OCI-LY7 (cell line): ENCODE data around the gene STAT6. TPM values are rescaled to one million over a fixed set of nuclear protein-coding genes. Genes with fewer than 3 reads are reported as not detected.

ENCODE experiments used
- BruUV-seq: library from RNA; stranded (reverse); fragments of 400-500 nt; replicated peaks from 2 replicates; lab custom pipeline; 2021; lab: Mats Ljungman, UMichigan
- CTCF ChIA-PET: fragments of 300-600 bp; sonication (Branson Sonifier 250); formaldehyde crosslinking; loops from one replicate; lab custom pipeline; 2022; ENCODE audit warnings: antibody characterized with exemption; ENCODE audit not compliant: unreplicated experiment; lab: Charles Lee
- POLR2A ChIA-PET: fragments of 300-600 bp; sonication (Branson Sonifier 250); formaldehyde crosslinking; loops from one replicate; lab custom pipeline; 2022; ENCODE audit warnings: antibody characterized with exemption; lab: Charles Lee
- DNase-seq: peaks from one replicate; pipeline ENCODE4 v3.0.0-alpha.2; 2015; ENCODE audit warnings: low spot score
- H2AFZ ChIP-seq: fragments of 200-600 bp; sonication (generic), shearing (Covaris generic); 2 replicates; pipeline ENCODE4 v1.6.1; 2014; ENCODE audit warnings: mild to moderate bottlenecking, antibody characterized with exemption, low read length, moderate library complexity
- H3K27ac ChIP-seq: fragments of 200-600 bp; sonication (generic); 2 replicates; pipeline ENCODE4 v1.5.1; 2014; ENCODE audit warnings: mixed run types, low read depth, mild to moderate bottlenecking, moderate library complexity, low read length, inconsistent platforms; ENCODE audit not compliant: poor library complexity, severe bottlenecking
- H3K36me3 ChIP-seq: fragments of 200-600 bp; sonication (generic); 2 replicates; pipeline ENCODE4 v1.6.1; 2014; ENCODE audit warnings: mild to moderate bottlenecking, antibody characterized with exemption, low read length, moderate library complexity, mixed read lengths; ENCODE audit not compliant: insufficient read depth
- H3K4me1 ChIP-seq: fragments of 200-600 bp; sonication (generic); 2 replicates; pipeline ENCODE4 v1.5.1; 2014; ENCODE audit warnings: mild to moderate bottlenecking, low read length; ENCODE audit not compliant: insufficient read depth, poor library complexity, severe bottlenecking
- H3K4me2 ChIP-seq: fragments of 200-600 bp; sonication (generic); 2 replicates; pipeline ENCODE4 v1.6.1; 2014; ENCODE audit warnings: mild to moderate bottlenecking, low read length
- H3K4me3 ChIP-seq: fragments of 200-600 bp; sonication (generic); 2 replicates; pipeline ENCODE4 v1.5.1; 2014; ENCODE audit warnings: mild to moderate bottlenecking, low read depth, low read length; ENCODE audit not compliant: poor library complexity, severe bottlenecking
- H3K79me2 ChIP-seq: fragments of 200-600 bp; sonication (generic); 2 replicates; pipeline ENCODE4 v1.6.1; 2016; ENCODE audit warnings: low read depth, mild to moderate bottlenecking, low read length, moderate library complexity, mixed read lengths; ENCODE audit not compliant: insufficient read depth
- H3K9me2 ChIP-seq: fragments of 200-600 bp; sonication (generic); 2 replicates; pipeline ENCODE4 v1.6.1; 2016; ENCODE audit warnings: mild to moderate bottlenecking, low read length, mixed read lengths; ENCODE audit not compliant: insufficient read depth
- H3K9me3 ChIP-seq: fragments of 200-600 bp; sonication (generic); 2 replicates; pipeline ENCODE4 v1.6.1; 2014; ENCODE audit warnings: mild to moderate bottlenecking, mixed run types, low read length, mixed read lengths
- H4K20me1 ChIP-seq: fragments of 200-600 bp; sonication (generic); 2 replicates; pipeline ENCODE4 v1.6.1; 2014; ENCODE audit warnings: mild to moderate bottlenecking, antibody characterized with exemption, low read length, moderate library complexity, mixed read lengths; ENCODE audit not compliant: insufficient read depth
- CTCF ChIP-seq: fragments of 200-600 bp; sonication (generic); conservative IDR thresholded peaks from 2 replicates; pipeline ENCODE4 v1.5.1; 2014; ENCODE audit warnings: mild to moderate bottlenecking, antibody characterized with exemption, low read length, moderate library complexity, mixed read lengths
- EZH2phosphoT487 ChIP-seq: fragments of 200-600 bp; sonication (generic); IDR thresholded peaks from 2 replicates; pipeline ENCODE4 v1.6.1; 2018; ENCODE audit warnings: low read depth, borderline replicate concordance, mild to moderate bottlenecking, mixed run types, antibody characterized with exemption, low read length, moderate library complexity, mixed read lengths
- intact Hi-C: fragments of 100-400 bp; cut with micrococcal nuclease; formaldehyde crosslinking; loops from one replicate; pipeline ENCODE4 v1.10.0; 2022; ENCODE audit not compliant: unreplicated experiment
- total RNA-seq, 2 experiments: library from RNA; depleted of rRNA in 1 of 2; stranded (reverse); fragments of >200 nt in 1 of 2; shearing (Covaris generic) in 1 of 2; gene quantifications; 2 replicates each; pipeline ENCODE4 v1.2.3, GENCODE V29; 2014 to 2022

The STAT6 gene
- total RNA-seq, 2 experiments from 2014 or later, result 73.6 to 128 TPM

- H4K20me1 ChIP-seq, result no peaks in the 10 kb centered on the region
- H3K4me3 ChIP-seq, result no peak overlapping the region
- no peak overlapping the region for H2AFZ ChIP-seq
- DNase-seq, result no peak
- no peak overlapping the region for H3K27ac ChIP-seq
- no peaks in the 10 kb centered on the region for H3K9me2 ChIP-seq
- H3K4me2 ChIP-seq, result no peak overlapping the region
- H3K4me1 ChIP-seq, result peaks cover 5% of the 10 kb centered on the region
- no peaks in the 10 kb centered on the region for H3K9me3 ChIP-seq
- intact Hi-C loops, result no loop called here
- H3K36me3 ChIP-seq, result peaks cover 17% of the 10 kb centered on the region
- ChIA-PET POLR2A (interaction anchor here (1.8 kb wide), 1 partner anchor 10 kb away, joined by 5 read pairs; no protein-coding TSS in a partner anchor), CTCF (interaction anchor here (0.9 kb wide), 1 partner anchor 9 kb away, joined by 3 read pairs; no protein-coding TSS in a partner anchor)
- BruUV-seq, result no TSS peak
- no peaks in the 10 kb centered on the region for H3K79me2 ChIP-seq
- no peak for TF ChIP-seq EZH2phosphoT487
- TF ChIP-seq CTCF, result no peak
Measured at GRCh38 chr12:57051011-57051410, 60.2 kb downstream of the STAT6 start.

GRCh38 chr12:57049890-57050289 is 61.3 kb downstream of the STAT6 start, which contains the start of gene MYO1A:
Gene MYO1A, minus strand, starts transcription at chr12:57050129. Its CDS starts 1,806 bp downstream, at chr12:57048323.
- Histone ChIP-seq H3K4me2 (no peak within 1 kb of the TSS), H3K4me1 (peaks cover 5% of the 10 kb centered on the region), H3K4me3 (no peak within 1 kb of the TSS), H3K27ac (no peak within 1 kb of the TSS), H3K79me2 (no peaks in the 10 kb centered on the region), H3K9me2 (no peaks in the 10 kb centered on the region), H2AFZ (no peak within 1 kb of the TSS), H3K9me3 (no peaks in the 10 kb centered on the region), H4K20me1 (no peaks in the 10 kb centered on the region), H3K36me3 (peaks cover 6% of the 10 kb centered on the region; the same call in 1 of the 2 replicates)
- CTCF ChIA-PET, result interaction anchor here (0.9 kb wide), 1 partner anchor 8 kb away, joined by 3 read pairs; no protein-coding TSS in a partner anchor
- TF ChIP-seq EZH2phosphoT487 (no peak), CTCF (no peak)
- POLR2A ChIA-PET, result no interaction called here
- intact Hi-C loops, result no loop called here
- no peak for DNase-seq
- no TSS peak for BruUV-seq

GRCh38 chr12:57049119-57049446 is 62.1 kb downstream of the STAT6 start:
- Histone ChIP-seq H3K9me2 (no peaks in the 10 kb centered on the region), H3K27ac (no peak overlapping the region), H3K4me3 (no peak overlapping the region), H3K9me3 (no peaks in the 10 kb centered on the region), H3K4me1 (peaks cover 5% of the 10 kb centered on the region), H4K20me1 (no peaks in the 10 kb centered on the region), H2AFZ (no peak overlapping the region), H3K79me2 (no peaks in the 10 kb centered on the region), H3K4me2 (no peak overlapping the region), H3K36me3 (peaks cover 1% of the 10 kb centered on the region; the same call in 1 of the 2 replicates)
- BruUV-seq, result no TSS peak
- ChIA-PET CTCF (no interaction called here), POLR2A (interaction anchor here (0.6 kb wide), 2 partner anchors 82 to 432 kb away, joined by 3 read pairs; no protein-coding TSS in a partner anchor)
- DNase-seq, result no peak
- TF ChIP-seq EZH2phosphoT487 (no peak), CTCF (no peak)
- intact Hi-C loops, result no loop called here
